ENCODE results near the gene COQ8A.
"Not testable (repeated sequence)": the region's sequence is repeated elsewhere in the genome, so short reads cannot be mapped to it uniquely, and the experiment has no call there.

Gene COQ8A

DNA sequence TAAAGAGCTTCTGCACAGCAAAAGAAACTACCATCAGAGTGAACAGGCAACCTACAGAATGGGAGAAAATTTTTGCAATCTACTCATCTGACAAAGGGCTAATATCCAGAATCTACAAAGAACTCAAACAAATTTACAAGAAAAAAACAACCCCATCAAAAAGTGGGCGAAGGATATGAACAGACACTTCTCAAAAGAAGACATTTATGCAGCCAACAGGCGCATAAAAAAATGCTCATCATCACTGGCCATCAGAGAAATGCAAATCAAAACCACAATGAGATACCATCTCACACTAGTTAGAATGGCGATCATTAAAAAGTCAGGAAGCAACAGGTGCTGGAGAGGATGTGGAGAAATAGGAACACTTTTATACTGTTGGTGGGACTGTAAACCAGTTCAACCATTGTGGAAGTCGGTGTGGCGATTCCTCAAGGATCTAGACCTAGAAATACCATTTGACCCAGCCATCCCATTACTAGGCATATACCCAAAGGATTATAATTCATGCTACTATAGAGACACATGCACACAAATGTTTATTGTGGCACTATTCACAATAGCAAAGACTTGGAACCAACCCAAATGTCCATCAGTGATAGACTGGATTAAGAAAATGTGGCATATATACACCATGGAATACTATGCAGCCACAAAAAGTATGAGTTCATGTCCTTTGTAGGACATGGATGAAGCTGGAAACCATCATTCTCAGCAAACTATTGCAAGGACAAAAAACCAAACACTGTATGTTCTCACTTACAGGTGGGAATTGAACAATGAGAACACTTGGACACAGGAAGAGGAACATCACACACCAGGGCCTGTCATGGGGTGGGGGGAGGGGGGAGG is 10.6 kb upstream of the COQ8A start:
- not testable (repeated sequence) for DNase-seq

- DNase-seq = no peak
Measured at GRCh38 chr1:226934483-226935237, 5.4 kb upstream of the COQ8A start.

- DNase-seq = peak; percentile 3
Measured at GRCh38 chr1:226937940-226938725, 2.0 kb upstream of the COQ8A start.

DNA sequence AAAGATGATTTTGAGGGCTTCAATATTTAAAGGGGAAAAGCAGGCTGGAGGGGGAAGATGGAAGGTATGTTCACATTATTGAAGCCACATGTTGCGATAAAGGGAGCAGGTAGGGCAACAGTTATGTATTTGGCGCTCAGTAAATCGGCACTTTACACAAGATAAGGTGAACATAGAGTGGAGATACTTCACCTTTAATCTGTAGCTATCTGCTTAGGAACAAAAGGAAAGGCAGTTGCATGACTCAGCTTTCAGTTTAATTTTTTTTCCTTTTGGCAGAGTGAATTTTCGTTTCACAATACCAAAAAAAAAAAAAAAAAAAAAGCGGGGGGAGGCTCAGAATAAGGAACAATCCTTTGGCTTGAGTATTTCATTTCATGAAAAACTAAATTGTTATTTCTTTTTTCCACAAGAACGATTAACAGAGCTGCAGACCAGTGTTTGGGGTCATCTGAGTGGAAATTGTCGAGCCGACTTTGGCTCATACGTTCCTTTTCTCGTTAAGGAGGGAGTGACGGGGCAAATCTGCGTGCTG is 1.1 kb upstream of the COQ8A start:
- no peak for DNase-seq

DNA sequence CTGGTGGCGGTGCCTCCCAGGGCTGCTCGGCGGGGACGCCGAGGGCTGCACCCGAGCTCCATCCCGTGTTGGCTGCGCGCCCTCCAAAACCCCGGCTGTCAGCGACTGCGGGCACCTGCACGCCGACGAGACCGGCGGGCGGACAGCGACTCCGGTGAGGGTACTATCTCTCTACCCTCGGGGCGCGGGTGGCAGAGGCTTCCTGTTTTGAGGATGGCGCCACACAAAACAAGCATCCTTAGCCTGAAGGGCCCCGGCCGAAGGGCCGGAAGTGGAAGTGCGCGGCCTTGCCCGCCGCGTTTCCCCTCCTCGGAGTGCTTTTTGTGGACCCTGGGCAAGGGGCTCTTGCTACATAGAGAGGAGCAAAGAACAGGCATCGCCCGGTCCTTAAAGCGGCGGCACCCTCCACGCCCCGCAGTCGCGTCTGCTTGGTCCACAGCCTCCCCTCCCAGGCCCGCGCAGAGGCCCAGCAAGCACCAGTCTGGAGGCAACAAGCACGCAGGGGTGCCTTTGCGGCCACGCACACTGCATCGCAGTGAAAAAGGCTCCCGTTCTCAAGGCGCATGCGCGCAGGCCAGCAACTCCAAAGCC is 561 bp upstream of the COQ8A start:
- DNase-seq = peak; percentile 71

- no peak for DNase-seq
Measured at GRCh38 chr1:226940806-226941067, 643 bp downstream of the COQ8A start.

DNA sequence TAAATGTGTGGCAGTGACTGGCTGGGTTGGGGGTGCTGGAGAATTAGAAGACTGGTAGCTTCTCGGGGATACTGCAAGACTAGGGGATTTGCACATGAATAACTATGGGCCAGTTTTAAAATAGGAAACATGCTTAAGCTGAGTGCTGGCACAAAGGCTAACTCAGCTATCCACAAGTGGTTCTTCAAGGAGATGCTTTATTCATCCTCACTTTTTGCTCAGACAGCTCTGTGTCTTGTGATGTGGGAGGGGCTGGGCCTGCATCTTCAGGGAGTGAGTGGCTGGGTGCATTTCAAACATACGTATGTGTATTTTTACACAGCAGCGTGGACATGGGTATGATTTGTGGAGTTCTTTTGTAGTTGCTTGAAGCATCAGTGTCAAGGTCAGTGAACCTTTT is 2.3 kb downstream of the COQ8A start:
- no peak for DNase-seq

DNA sequence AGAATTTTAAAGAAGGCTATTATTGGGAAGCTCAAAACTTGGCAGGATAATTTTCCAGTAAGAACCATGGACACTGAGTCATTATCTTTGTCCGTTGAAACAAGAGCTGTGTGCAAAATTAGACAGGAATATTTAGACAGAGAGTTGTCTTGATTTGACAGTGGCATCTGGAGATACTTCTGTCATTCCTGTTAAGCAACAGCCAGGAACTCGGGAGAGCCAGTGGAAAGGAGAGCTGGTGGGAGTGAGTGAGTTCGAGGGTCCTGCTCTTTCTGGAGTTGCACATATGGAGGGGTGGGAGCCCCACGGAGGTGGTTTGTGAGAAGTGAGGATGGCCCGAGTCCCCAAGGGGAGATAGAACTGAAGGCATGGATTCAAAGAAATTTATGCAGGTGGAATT is 3.1 kb downstream of the COQ8A start:
- DNase-seq = no peak

DNA sequence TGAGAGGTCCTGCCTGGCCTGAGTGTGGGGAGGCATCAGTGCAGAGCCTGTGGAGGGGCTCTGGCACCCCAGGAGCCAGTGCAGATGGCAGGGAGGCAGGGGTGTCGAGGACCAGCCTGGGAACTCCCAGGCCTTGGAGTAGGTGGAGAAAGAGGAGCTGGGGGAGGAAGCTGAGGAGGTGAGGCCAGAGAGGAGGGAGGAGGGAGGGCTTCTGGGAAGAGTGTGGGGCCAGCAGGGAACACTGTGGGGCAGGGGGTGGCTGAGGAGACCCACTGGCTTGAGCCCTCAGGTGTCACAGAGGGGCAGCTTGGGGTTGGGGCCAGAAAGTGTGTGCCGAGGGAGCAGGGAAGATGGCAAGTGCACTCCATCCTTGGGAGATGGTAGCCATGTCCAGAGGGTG is 3.8 kb downstream of the COQ8A start:
- DNase-seq = no peak

- no peak for DNase-seq
Measured at GRCh38 chr1:226945106-226945857, 5.2 kb downstream of the COQ8A start.

- no peak for DNase-seq
Measured at GRCh38 chr1:226945858-226946245, 5.8 kb downstream of the COQ8A start.

DNA sequence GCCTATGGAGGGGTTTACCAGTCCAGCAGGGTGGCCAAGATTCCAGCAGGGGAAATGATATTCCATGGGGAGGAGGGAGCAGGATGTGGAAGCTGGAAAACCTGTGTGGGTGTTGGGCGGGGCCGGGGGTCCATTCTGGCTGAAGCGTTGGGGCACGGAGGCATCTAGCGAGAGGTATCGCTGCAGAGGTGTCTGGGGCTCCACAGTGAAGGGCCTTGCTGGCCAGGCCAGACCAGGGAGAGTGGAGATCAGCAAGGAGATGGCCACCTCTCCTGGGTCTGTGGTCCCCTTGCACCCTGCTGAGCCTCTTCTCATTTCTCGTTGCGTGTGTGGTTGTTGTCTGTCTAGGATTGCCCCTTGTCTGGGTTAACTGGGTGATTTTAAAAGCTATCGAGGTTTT is 6.2 kb downstream of the COQ8A start:
- DNase-seq = no peak

- no peak for DNase-seq
Measured at GRCh38 chr1:226946841-226947240, 6.7 kb downstream of the COQ8A start.

DNA sequence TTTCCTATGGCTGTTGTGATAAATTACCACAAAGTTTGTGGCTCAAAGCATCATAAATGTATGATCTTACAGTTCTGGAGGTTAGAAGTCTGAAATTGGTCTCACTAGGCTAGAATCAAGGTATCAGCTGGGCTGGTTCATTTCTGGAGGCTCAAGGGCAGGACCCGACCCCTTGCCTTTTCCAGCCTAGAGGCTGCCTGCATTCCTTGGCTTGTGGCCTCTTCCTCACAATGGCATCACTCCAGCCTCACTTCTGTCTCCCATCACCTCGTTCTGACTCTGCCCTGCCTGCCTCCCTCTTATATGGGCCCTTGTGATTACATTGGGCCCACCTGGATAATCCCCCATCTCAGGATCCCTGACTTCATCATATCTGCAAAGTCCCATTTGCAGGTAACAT is 8.0 kb downstream of the COQ8A start:
- no peak for DNase-seq

GRCh38 chr1:226948480-226948879 is 8.4 kb downstream of the COQ8A start:
- DNase-seq = no peak

DNA sequence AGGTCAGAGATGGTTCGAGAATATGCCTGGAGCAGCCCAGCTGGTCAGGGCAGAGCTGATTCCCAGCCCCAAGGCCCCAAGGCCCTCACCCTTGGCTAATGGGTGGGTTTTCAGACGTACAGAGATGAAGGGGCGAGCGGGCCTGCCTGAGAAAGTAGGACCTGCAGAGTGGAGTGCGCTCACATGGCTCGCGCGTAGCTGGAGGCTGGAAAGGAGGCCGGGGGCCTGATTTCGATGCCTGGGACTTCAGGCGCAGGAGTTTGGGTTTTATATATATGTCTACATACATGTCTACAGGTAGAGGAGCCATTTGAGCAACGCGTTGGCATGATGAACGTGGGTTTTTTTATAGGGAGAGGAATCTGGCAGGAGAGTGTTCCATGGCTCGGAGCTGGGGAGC is 8.9 kb downstream of the COQ8A start:
- no peak for DNase-seq

GRCh38 chr1:226949401-226949800 is 9.3 kb downstream of the COQ8A start:
- no peak for DNase-seq

DNA sequence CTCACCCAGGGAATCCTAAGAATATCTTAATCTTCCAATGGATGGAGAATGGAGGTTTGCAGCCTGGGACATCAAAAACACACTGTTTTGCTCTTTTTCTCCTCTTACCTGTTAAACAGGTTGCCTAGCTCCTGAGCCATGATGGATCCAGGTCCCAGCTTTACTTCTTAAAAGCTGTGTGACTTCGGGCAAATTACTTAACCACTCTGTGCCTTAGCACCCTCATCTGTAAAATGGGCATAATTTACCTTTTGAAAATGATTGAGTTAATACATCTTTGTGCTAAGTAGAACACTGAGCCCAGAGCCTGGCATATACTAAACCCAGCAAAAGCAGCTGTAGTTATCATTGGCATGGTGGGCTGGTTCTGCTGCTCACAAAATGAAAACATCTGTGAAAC is 10.2 kb downstream of the COQ8A start:
- DNase-seq = no peak

GRCh38 chr1:226950871-226951270 is 10.8 kb downstream of the COQ8A start:
- DNase-seq = no peak

DNA sequence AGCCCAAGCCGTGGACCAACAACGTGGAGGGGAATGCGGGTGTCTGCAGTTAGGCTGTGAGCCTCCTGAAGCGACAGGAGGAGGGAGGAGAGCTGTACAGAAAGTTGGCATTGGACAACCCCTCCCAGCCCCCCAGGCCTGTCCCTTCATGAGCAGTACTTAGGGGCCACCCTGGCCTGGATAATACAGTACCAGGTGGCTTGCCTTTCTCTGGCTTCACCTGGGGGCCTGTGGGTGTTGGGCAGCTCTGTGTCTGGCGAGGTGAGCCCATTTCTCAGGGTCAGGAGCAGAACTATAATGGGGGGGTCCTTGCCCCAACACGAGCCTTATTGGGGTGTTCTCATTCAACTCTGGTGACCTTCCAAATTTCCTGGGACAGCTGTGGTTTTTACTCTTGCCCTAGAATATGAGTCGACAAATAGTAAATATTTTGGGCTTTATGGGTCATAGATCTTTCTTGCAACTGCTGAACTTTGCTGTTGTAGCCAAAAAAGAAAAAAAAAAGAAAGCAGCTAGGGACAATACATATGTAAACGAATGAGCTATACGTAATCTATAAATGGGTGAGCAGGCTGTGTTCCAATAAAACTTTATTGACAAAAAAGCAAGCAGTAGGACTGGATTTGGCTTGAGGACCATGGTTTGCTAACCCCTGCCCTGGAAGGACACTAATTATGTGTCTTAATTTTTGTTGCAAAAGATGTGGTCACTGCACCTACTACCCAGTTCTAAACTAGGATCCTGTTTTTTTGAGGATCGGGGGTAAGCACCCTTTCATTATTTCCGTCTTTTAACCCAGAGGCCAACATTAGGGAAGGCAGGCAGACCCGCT is 11.4 kb downstream of the COQ8A start:
- no peak for DNase-seq

DNA sequence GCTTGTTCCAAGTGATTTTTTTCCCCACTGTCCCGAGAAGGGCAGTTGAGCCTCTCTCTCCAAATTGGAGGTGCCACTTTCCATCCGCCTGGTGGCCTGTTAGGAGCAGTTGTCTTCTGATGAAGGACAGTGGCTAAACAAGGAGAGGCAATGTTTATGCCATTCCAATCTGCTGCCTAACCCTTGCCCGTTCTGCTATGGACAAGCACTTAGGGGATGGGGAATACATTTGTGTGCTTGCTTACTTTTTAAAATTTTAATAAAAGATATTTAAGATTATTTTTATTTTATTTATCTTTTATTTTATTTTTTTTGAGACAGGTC is 12.0 kb downstream of the COQ8A start:
- no peak for DNase-seq
